Keratinocyte (primary cell): ENCODE results near the gene CDYL. TPM values are rescaled to one million over a fixed set of nuclear protein-coding genes. Genes with fewer than 3 reads are reported as not detected.
"Not testable (repeated sequence)": the region's sequence is repeated elsewhere in the genome, so short reads cannot be mapped to it uniquely, and the experiment has no call there.

ENCODE experiments used
- DNase-seq: peaks from one replicate; pipeline ENCODE4 v3.0.0-alpha.2; 2011; ENCODE audit warnings: low read depth, missing footprints, low spot score
- FAIRE-seq: peaks from 2 replicates; lab custom pipeline; 2011; peaks lifted over from hg19 to GRCh38; lab: Jason Lieb, UNC
- H2AFZ ChIP-seq: 2 replicates; pipeline ENCODE4 v1.6.0; 2012; ENCODE audit warnings: low read length, control low read depth, inconsistent platforms; ENCODE audit not compliant: control insufficient read depth
- H3K27ac ChIP-seq: 2 replicates; pipeline ENCODE4 v1.5.1; 2011; ENCODE audit warnings: low read length; ENCODE audit not compliant: control insufficient read depth, insufficient read depth
- H3K27me3 ChIP-seq: 3 replicates; pipeline ENCODE4 v1.6.0; 2011; ENCODE audit warnings: low read length; ENCODE audit not compliant: control insufficient read depth, insufficient read depth; ENCODE audit errors: extremely low read depth
- H3K36me3 ChIP-seq, 2 experiments: 2 replicates in 1 of 2; 3 replicates in 1 of 2; pipeline ENCODE4 v1.5.1; 2011; ENCODE audit warnings: low read length in 2 of 2, mild to moderate bottlenecking in 1 of 2; ENCODE audit not compliant: control insufficient read depth in 2 of 2, insufficient read depth in 2 of 2; ENCODE audit errors: extremely low read depth in 1 of 2
- H3K4me1 ChIP-seq: 3 replicates; pipeline ENCODE4 v1.5.1; 2011; ENCODE audit warnings: low read length; ENCODE audit not compliant: control insufficient read depth, insufficient read depth; ENCODE audit errors: extremely low read depth
- H3K4me2 ChIP-seq: 3 replicates; pipeline ENCODE4 v1.6.0; 2011; ENCODE audit warnings: low read depth, low read length; ENCODE audit not compliant: control insufficient read depth, insufficient read depth; ENCODE audit errors: extremely low read depth
- H3K4me3 ChIP-seq, 3 experiments: fragments of 200-600 bp in 1 of 3; sonication (generic) in 1 of 3; 2 replicates in 2 of 3; 3 replicates in 1 of 3; pipeline ENCODE4 v1.5.1; 2011 to 2016; ENCODE audit warnings: low read length in 3 of 3, mild to moderate bottlenecking in 3 of 3, control low read depth in 2 of 3, inconsistent platforms in 1 of 3, low read depth in 1 of 3, mixed read lengths in 1 of 3, mixed run types in 1 of 3, moderate library complexity in 1 of 3; ENCODE audit not compliant: control insufficient read depth in 2 of 3, insufficient read depth in 2 of 3; ENCODE audit errors: extremely low read depth in 1 of 3
- H3K79me2 ChIP-seq: 2 replicates; pipeline ENCODE4 v1.6.0; 2012; ENCODE audit warnings: low read length; ENCODE audit not compliant: control insufficient read depth, insufficient read depth
- H3K9ac ChIP-seq: 3 replicates; pipeline ENCODE4 v1.6.0; 2011; ENCODE audit warnings: low read length; ENCODE audit not compliant: control insufficient read depth, insufficient read depth; ENCODE audit errors: extremely low read depth
- H3K9me1 ChIP-seq: 3 replicates; pipeline ENCODE4 v1.6.0; 2011; ENCODE audit warnings: low read length; ENCODE audit not compliant: control insufficient read depth, insufficient read depth; ENCODE audit errors: extremely low read depth
- H3K9me3 ChIP-seq: 2 replicates; pipeline ENCODE4 v1.5.1; 2012; ENCODE audit warnings: low read depth, low read length; ENCODE audit not compliant: control insufficient read depth
- H4K20me1 ChIP-seq: 3 replicates; pipeline ENCODE4 v1.6.0; 2011; ENCODE audit warnings: low read length; ENCODE audit not compliant: control insufficient read depth, insufficient read depth; ENCODE audit errors: extremely low read depth
- EZH2 ChIP-seq: IDR thresholded peaks from one replicate; pipeline ENCODE4 v1.6.1; 2012; ENCODE audit warnings: inconsistent platforms, mild to moderate bottlenecking, low read length, moderate library complexity
- dilution Hi-C: fragments of 300-500 bp; cut with MboI; formaldehyde crosslinking; loops from one replicate; pipeline ENCODE4 v1.7.0; 2020; ENCODE audit warnings: low sequenced_read_pairs; ENCODE audit not compliant: extremely low pct_ligation_motif_present
- polyA plus RNA-seq, 5 experiments: library from polyadenylated mRNA; depleted of rRNA in 3 of 5; stranded (reverse) in 3 of 5; stranded (forward) in 1 of 5; unstranded in 1 of 5; fragments of >200 nt; gene quantifications; 1 replicate in 1 of 5; 2 replicates in 3 of 5; 3 replicates in 1 of 5; pipeline versions ENCODE4 v1.2.1 to v1.2.3, GENCODE V29; 2011 to 2012; ENCODE audit warnings: missing spikeins in 2 of 5, low read depth in 1 of 5, low replicate concordance in 1 of 5
- TF ChIP-seq, protein P1 (sequence below), 3 experiments: IDR thresholded peaks in 1 of 3; conservative IDR thresholded peaks in 1 of 3; optimal IDR thresholded peaks in 1 of 3; 2 replicates in 2 of 3; 3 replicates in 1 of 3; pipeline versions ENCODE3 to v1.5.1; 2011; ENCODE audit warnings: low read length in 3 of 3, mild to moderate bottlenecking in 3 of 3, moderate library complexity in 2 of 3, control low read depth in 1 of 3, inconsistent platforms in 1 of 3; ENCODE audit not compliant: insufficient read depth in 2 of 3; ENCODE audit errors: extremely low read depth in 1 of 3

CDYL gene
- polyA plus RNA-seq, 1 donor (not counting 4 experiments of a cell fraction or from before 2014, with no cell fraction given) = 48.0 TPM

DNA sequence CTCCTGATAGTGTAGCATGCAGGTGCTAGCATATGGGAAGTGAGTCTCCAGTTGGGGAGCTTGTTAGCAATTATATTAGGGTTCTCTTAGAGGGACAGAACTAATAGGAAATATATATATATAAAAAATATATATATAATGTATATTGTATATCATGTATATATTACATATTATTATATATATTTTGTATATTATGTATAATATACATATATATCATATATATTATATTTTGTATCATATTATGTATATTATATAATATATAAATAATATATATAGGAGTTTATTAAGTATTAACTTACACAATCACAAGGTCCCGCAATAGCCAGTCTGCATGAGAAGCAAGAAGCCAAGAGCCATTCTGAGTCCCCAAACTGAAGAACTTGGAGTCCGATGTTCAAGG, 84.2 kb downstream of the CDYL start:
- H4K20me1 ChIP-seq = peaks cover 20% of the 10 kb centered on the region

DNA sequence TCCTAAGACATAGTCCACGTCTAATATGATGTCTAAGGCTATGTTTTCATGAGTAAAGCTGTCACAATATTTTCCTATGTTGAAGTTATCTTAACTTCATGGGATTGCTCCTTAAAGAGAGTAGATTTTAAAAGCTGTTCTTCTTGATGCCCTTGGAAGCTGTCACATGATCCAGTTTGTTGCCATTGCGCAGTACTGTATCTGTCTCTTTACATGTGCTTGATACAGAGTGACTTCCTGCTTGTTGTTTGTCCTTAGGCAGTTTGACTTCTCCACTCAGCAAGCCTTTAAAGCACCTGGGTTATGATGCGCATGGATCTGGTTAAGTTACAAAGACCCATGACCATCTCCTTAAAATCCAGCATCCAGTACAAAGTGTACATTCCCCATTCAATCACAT, 85.4 kb downstream of the CDYL start:
- no peaks in the 10 kb centered on the region for H3K9me3 ChIP-seq
- TF ChIP-seq, protein P1, sequence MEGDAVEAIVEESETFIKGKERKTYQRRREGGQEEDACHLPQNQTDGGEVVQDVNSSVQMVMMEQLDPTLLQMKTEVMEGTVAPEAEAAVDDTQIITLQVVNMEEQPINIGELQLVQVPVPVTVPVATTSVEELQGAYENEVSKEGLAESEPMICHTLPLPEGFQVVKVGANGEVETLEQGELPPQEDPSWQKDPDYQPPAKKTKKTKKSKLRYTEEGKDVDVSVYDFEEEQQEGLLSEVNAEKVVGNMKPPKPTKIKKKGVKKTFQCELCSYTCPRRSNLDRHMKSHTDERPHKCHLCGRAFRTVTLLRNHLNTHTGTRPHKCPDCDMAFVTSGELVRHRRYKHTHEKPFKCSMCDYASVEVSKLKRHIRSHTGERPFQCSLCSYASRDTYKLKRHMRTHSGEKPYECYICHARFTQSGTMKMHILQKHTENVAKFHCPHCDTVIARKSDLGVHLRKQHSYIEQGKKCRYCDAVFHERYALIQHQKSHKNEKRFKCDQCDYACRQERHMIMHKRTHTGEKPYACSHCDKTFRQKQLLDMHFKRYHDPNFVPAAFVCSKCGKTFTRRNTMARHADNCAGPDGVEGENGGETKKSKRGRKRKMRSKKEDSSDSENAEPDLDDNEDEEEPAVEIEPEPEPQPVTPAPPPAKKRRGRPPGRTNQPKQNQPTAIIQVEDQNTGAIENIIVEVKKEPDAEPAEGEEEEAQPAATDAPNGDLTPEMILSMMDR (optimal IDR thresholded peaks at IDR 0.05 in 1 of 3, IDR thresholded peaks at IDR 0.05 in 1 of 3, conservative IDR thresholded peaks at IDR 0.05 in 1 of 3; ENCODE audit: extremely low read depth in 1 of 3, insufficient read depth in 2 of 3, low read length in 3 of 3) = no peak
- TF ChIP-seq EZH2 = no peak
- H3K4me3 ChIP-seq = no peak overlapping the region
- H3K4me1 ChIP-seq = peaks cover 6% of the 10 kb centered on the region
- H3K36me3 ChIP-seq = no peaks in the 10 kb centered on the region
- H3K4me2 ChIP-seq = no peak overlapping the region
- H4K20me1 ChIP-seq = peaks cover 16% of the 10 kb centered on the region
- dilution Hi-C loops = no loop called here
- FAIRE-seq (peak; percentile 13), DNase-seq (no peak)
- H3K9me1 ChIP-seq = peaks cover 4% of the 10 kb centered on the region
- no peaks in the 10 kb centered on the region for H3K27me3 ChIP-seq
- no peak overlapping the region for H3K9ac ChIP-seq
- no peak overlapping the region for H2AFZ ChIP-seq
- H3K27ac ChIP-seq = no peak overlapping the region
- peaks cover 91% of the 10 kb centered on the region for H3K79me2 ChIP-seq

More for the DNA sequence above, 84.2 kb downstream of the CDYL start:
- no peak overlapping the region for H3K27ac ChIP-seq
- H3K4me2 ChIP-seq = no peak overlapping the region
- FAIRE-seq (no peak), DNase-seq (no peak)
- no peak for TF ChIP-seq EZH2
- peaks cover 4% of the 10 kb centered on the region for H3K9me1 ChIP-seq
- peaks cover 92% of the 10 kb centered on the region for H3K79me2 ChIP-seq
- dilution Hi-C loops = no loop called here
- peaks cover 6% of the 10 kb centered on the region for H3K4me1 ChIP-seq
- H3K9ac ChIP-seq = no peak overlapping the region
- no peak overlapping the region for H2AFZ ChIP-seq
- H3K9me3 ChIP-seq = no peaks in the 10 kb centered on the region
- no peaks in the 10 kb centered on the region for H3K36me3 ChIP-seq
- no peak overlapping the region for H3K4me3 ChIP-seq
- H3K27me3 ChIP-seq = no peaks in the 10 kb centered on the region

DNA sequence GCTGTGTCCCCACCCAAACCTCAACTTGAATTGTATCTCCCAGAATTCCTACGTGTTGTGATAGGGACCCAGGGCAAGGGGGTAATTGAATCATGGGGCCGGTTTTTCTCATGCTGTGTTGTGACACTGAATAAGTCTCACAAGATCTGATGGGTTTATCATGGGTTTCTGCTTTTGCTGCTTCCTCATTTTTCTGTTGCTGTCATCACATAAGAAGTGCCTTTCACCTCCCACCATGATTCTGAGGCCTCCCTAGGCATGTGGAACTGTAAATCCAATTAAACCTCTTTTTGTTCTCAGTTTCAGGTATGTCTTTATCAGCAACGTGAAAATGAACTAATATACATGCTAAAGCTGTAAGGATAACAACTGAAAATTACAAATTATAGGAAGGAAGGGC, 88.3 kb downstream of the CDYL start:
- no peaks in the 10 kb centered on the region for H3K9me3 ChIP-seq
- DNase-seq (no peak), FAIRE-seq (no peak)
- peaks cover 90% of the 10 kb centered on the region for H3K79me2 ChIP-seq
- no peak overlapping the region for H3K4me3 ChIP-seq
- dilution Hi-C loops = no loop called here
- H3K4me2 ChIP-seq = no peak overlapping the region
- H3K9me1 ChIP-seq = no peaks in the 10 kb centered on the region
- no peak for TF ChIP-seq EZH2
- TF ChIP-seq, protein P1 (optimal IDR thresholded peaks at IDR 0.05 in 1 of 3, IDR thresholded peaks at IDR 0.05 in 1 of 3, conservative IDR thresholded peaks at IDR 0.05 in 1 of 3; ENCODE audit: extremely low read depth in 1 of 3, insufficient read depth in 2 of 3, low read length in 3 of 3) = no peak
- no peaks in the 10 kb centered on the region for H3K4me1 ChIP-seq
- H3K36me3 ChIP-seq = no peaks in the 10 kb centered on the region
- no peak overlapping the region for H3K9ac ChIP-seq
- no peaks in the 10 kb centered on the region for H3K27me3 ChIP-seq
- H4K20me1 ChIP-seq = peaks cover 17% of the 10 kb centered on the region
- H3K27ac ChIP-seq = no peak overlapping the region
- H2AFZ ChIP-seq = no peak overlapping the region

DNA sequence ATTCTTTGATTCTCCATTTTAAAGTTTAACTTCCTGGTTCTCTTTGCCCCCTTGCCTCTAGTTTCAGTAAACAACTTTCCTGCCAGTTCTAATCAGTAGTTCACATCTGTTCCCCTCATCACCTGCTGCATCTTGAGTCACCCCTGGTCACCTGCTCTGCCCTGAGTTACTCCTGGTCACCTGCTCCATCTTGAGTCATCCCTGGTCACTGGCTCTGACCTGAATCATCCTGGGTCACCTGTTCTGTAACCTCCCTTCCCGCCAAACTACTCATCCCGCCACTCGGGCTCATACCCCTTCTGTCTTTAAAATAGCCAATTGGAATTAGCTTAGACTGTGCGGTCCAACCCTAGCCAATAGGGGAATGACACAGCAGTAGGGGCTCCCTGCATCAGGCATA, 88.8 kb downstream of the CDYL start:
- dilution Hi-C loops, H3K9me3 ChIP-seq, DNase-seq, H3K4me3 ChIP-seq, H3K4me2 ChIP-seq, H3K9ac ChIP-seq, H3K9me1 ChIP-seq, H3K27ac ChIP-seq, H3K36me3 ChIP-seq, H3K4me1 ChIP-seq, H2AFZ ChIP-seq, FAIRE-seq, H3K27me3 ChIP-seq: not testable (repeated sequence)
- peaks cover 17% of the 10 kb centered on the region for H4K20me1 ChIP-seq
- peaks cover 92% of the 10 kb centered on the region for H3K79me2 ChIP-seq
